Caco-2 (cell line): ENCODE results near the gene COA5. TPM values are rescaled to one million over a fixed set of nuclear protein-coding genes. Genes with fewer than 3 reads are reported as not detected.

ENCODE experiments used
- BruUV-seq: library from RNA; stranded (reverse); fragments of 400-500 nt; replicated peaks from 2 replicates; lab custom pipeline; 2021; lab: Mats Ljungman, UMichigan
- CTCF ChIA-PET: fragments of 300-600 bp; sonication (Branson Sonifier 250); formaldehyde crosslinking; loops from one replicate; lab custom pipeline; 2022; ENCODE audit warnings: antibody characterized with exemption; lab: Charles Lee
- POLR2A ChIA-PET: fragments of 300-600 bp; sonication (Branson Sonifier 250); formaldehyde crosslinking; loops from one replicate; lab custom pipeline; 2022; ENCODE audit warnings: antibody characterized with exemption; lab: Charles Lee
- DNase-seq, 2 experiments: peaks; one replicate each; pipeline versions ENCODE4 v3.0.0 to v3.0.0-alpha.2; 2020 to 2022
- H3K27me3 ChIP-seq: replicated peaks from 2 replicates; pipeline ENCODE4 v1.6.0; 2011; ENCODE audit warnings: low read length; ENCODE audit not compliant: control insufficient read depth, insufficient read depth
- H3K36me3 ChIP-seq: 2 replicates; pipeline ENCODE4 v1.5.1; 2011; ENCODE audit warnings: low read length; ENCODE audit not compliant: control insufficient read depth, insufficient read depth
- H3K4me1 ChIP-seq: fragments of 250-450 bp; sonication (Bioruptor Pico); 2 replicates; pipeline ENCODE4 v1.5.1; 2020; ENCODE audit warnings: mild to moderate bottlenecking
- H3K4me3 ChIP-seq: 2 replicates; pipeline ENCODE4 v1.5.1; 2011; ENCODE audit warnings: low read depth, mild to moderate bottlenecking, control low read depth, low read length
- H3K9me3 ChIP-seq: fragments of 250-450 bp; sonication (Bioruptor Pico); 2 replicates; pipeline ENCODE4 v1.5.1; 2020; ENCODE audit warnings: mild to moderate bottlenecking, moderate library complexity
- H3K27ac Mint-ChIP-seq: one replicate; pipeline ENCODE4 v1.8.0; 2022; ENCODE audit warnings: mixed read lengths; ENCODE audit not compliant: unreplicated experiment
- H3K27me3 Mint-ChIP-seq: one replicate; pipeline ENCODE4 v1.8.0; 2022; ENCODE audit warnings: mixed read lengths; ENCODE audit not compliant: insufficient read depth, unreplicated experiment
- H3K36me3 Mint-ChIP-seq: one replicate; pipeline ENCODE4 v1.8.0; 2022; ENCODE audit warnings: mild to moderate bottlenecking, mixed read lengths; ENCODE audit not compliant: insufficient read depth, unreplicated experiment
- H3K4me1 Mint-ChIP-seq: one replicate; pipeline ENCODE4 v1.8.0; 2022; ENCODE audit warnings: low read depth, mixed read lengths; ENCODE audit not compliant: unreplicated experiment
- H3K4me3 Mint-ChIP-seq: one replicate; pipeline ENCODE4 v1.8.0; 2022; ENCODE audit warnings: mild to moderate bottlenecking, moderate library complexity, mixed read lengths; ENCODE audit not compliant: unreplicated experiment
- H3K9me3 Mint-ChIP-seq: one replicate; pipeline ENCODE4 v1.8.0; 2022; ENCODE audit warnings: mixed read lengths; ENCODE audit not compliant: unreplicated experiment
- intact Hi-C: fragments of 100-400 bp; cut with micrococcal nuclease; formaldehyde crosslinking; loops from one replicate; pipeline ENCODE4 v1.10.0; 2022; ENCODE audit not compliant: unreplicated experiment
- total RNA-seq: library from RNA; stranded (reverse); gene quantifications from 2 replicates; pipeline ENCODE4 v1.2.3, GENCODE V29; 2022
- TF ChIP-seq, protein P1 (sequence below), 2 experiments: fragments of 200-600 bp in 1 of 2; IDR thresholded peaks; 1 replicate in 1 of 2; 2 replicates in 1 of 2; pipeline versions ENCODE4 v1.5.1 to v1.8.0; 2011 to 2022; ENCODE audit warnings: antibody characterized with exemption in 1 of 2, control low read depth in 1 of 2, inconsistent platforms in 1 of 2, low read depth in 1 of 2, low read length in 1 of 2, mild to moderate bottlenecking in 1 of 2, moderate library complexity in 1 of 2; ENCODE audit not compliant: insufficient read depth in 1 of 2, severe bottlenecking in 1 of 2, unreplicated experiment in 1 of 2

Gene COA5
- total RNA-seq, 1 experiment from 2014 or later, result 35.7 TPM

- Histone ChIP-seq H3K9me3 (no peaks in the 10 kb centered on the region), H3K36me3 (peaks cover 2% of the 10 kb centered on the region; the same call in 1 of the 2 replicates), H3K27me3 (no peaks in the 10 kb centered on the region), H3K4me3 (no peak overlapping the region), H3K4me1 (no peaks in the 10 kb centered on the region)
- DNase-seq, result peak in 1 of 2 experiments; percentile 11
- BruUV-seq, result no TSS peak
- Mint-ChIP-seq H3K4me1 (no peaks in the 10 kb centered on the region), H3K27me3 (no peaks in the 10 kb centered on the region), H3K27ac (no peak overlapping the region), H3K4me3 (no peak overlapping the region), H3K9me3 (no peaks in the 10 kb centered on the region), H3K36me3 (peaks cover 5% of the 10 kb centered on the region)
- intact Hi-C loops, result loop anchor here (10.0 kb wide), 1 partner anchor 142 kb away; no protein-coding TSS in a partner anchor
- ChIA-PET POLR2A (no interaction called here), CTCF (no interaction called here)
- TF ChIP-seq, protein P1, sequence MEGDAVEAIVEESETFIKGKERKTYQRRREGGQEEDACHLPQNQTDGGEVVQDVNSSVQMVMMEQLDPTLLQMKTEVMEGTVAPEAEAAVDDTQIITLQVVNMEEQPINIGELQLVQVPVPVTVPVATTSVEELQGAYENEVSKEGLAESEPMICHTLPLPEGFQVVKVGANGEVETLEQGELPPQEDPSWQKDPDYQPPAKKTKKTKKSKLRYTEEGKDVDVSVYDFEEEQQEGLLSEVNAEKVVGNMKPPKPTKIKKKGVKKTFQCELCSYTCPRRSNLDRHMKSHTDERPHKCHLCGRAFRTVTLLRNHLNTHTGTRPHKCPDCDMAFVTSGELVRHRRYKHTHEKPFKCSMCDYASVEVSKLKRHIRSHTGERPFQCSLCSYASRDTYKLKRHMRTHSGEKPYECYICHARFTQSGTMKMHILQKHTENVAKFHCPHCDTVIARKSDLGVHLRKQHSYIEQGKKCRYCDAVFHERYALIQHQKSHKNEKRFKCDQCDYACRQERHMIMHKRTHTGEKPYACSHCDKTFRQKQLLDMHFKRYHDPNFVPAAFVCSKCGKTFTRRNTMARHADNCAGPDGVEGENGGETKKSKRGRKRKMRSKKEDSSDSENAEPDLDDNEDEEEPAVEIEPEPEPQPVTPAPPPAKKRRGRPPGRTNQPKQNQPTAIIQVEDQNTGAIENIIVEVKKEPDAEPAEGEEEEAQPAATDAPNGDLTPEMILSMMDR (IDR thresholded peaks at IDR 0.05; ENCODE audit: insufficient read depth in 1 of 2, low read depth in 1 of 2, low read length in 1 of 2, severe bottlenecking in 1 of 2, unreplicated experiment in 1 of 2), result no peak
Observed at GRCh38 chr2:98556344-98557033, 51.8 kb downstream of the COA5 start.

GRCh38 chr2:98555696-98556095, 52.6 kb downstream of the COA5 start:
- peaks cover 5% of the 10 kb centered on the region for H3K36me3 Mint-ChIP-seq
- no peaks in the 10 kb centered on the region for H3K4me1 Mint-ChIP-seq
- H3K27ac Mint-ChIP-seq, result no peak overlapping the region
- no peaks in the 10 kb centered on the region for H3K27me3 Mint-ChIP-seq
- no TSS peak for BruUV-seq
- Histone ChIP-seq H3K4me3 (no peak overlapping the region), H3K36me3 (peaks cover 2% of the 10 kb centered on the region; the same call in 1 of the 2 replicates), H3K4me1 (no peaks in the 10 kb centered on the region), H3K9me3 (no peaks in the 10 kb centered on the region), H3K27me3 (no peaks in the 10 kb centered on the region)
- no peak overlapping the region for H3K4me3 Mint-ChIP-seq
- DNase-seq, result peak in 1 of 2 experiments; percentile 22
- TF ChIP-seq, protein P1 (IDR thresholded peaks at IDR 0.05; ENCODE audit: insufficient read depth in 1 of 2, low read depth in 1 of 2, low read length in 1 of 2, severe bottlenecking in 1 of 2, unreplicated experiment in 1 of 2), result no peak
- no peaks in the 10 kb centered on the region for H3K9me3 Mint-ChIP-seq
- ChIA-PET CTCF (no interaction called here), POLR2A (no interaction called here)
- intact Hi-C loops, result loop anchor here (10.0 kb wide), 1 partner anchor 141 kb away; no protein-coding TSS in a partner anchor

- Histone ChIP-seq H3K4me1 (no peaks in the 10 kb centered on the region), H3K9me3 (no peaks in the 10 kb centered on the region), H3K36me3 (peaks cover 2% of the 10 kb centered on the region; the same call in 1 of the 2 replicates), H3K27me3 (no peaks in the 10 kb centered on the region), H3K4me3 (no peak overlapping the region)
- H3K4me1 Mint-ChIP-seq, result no peaks in the 10 kb centered on the region
- POLR2A ChIA-PET, result no interaction called here
- no peaks in the 10 kb centered on the region for H3K27me3 Mint-ChIP-seq
- no peak overlapping the region for H3K27ac Mint-ChIP-seq
- peak in 1 of 2 experiments; percentile 14 for DNase-seq
- no peak overlapping the region for H3K4me3 Mint-ChIP-seq
- CTCF ChIA-PET, result no interaction called here
- intact Hi-C loops, result loop anchor here (10.0 kb wide), 1 partner anchor 139 kb away; no protein-coding TSS in a partner anchor
- TF ChIP-seq, protein P1 (IDR thresholded peaks at IDR 0.05; ENCODE audit: insufficient read depth in 1 of 2, low read depth in 1 of 2, low read length in 1 of 2, severe bottlenecking in 1 of 2, unreplicated experiment in 1 of 2), result no peak
- no peaks in the 10 kb centered on the region for H3K36me3 Mint-ChIP-seq
- no TSS peak for BruUV-seq
- no peaks in the 10 kb centered on the region for H3K9me3 Mint-ChIP-seq
Observed at GRCh38 chr2:98554116-98554861, 54.0 kb downstream of the COA5 start.
